ENCODE measurements around the gene CFAP47.
"Not testable (repeated sequence)": the region's sequence is repeated elsewhere in the genome, so short reads cannot be mapped to it uniquely, and the experiment has no call there.

- not testable (repeated sequence) for TF ChIP-seq POLR2AphosphoS5 (IDR thresholded peaks at IDR 0.05; ENCODE audit: low read depth); CTCF (IDR thresholded peaks at IDR 0.05; ENCODE audit: insufficient read depth, low read length)
These were observed 169.4 kb downstream of the CFAP47 start for GRCh38 chrX:36088939-36089338.

Measured in HL-60 (cell line).